ENCODE measurements around the gene PAK2. TPM values are rescaled to one million over a fixed set of nuclear protein-coding genes. Genes with fewer than 3 reads are reported as not detected.

The PAK2 gene
- total RNA-seq, 1 donor from 2014 or later: 52.1 TPM

DNA sequence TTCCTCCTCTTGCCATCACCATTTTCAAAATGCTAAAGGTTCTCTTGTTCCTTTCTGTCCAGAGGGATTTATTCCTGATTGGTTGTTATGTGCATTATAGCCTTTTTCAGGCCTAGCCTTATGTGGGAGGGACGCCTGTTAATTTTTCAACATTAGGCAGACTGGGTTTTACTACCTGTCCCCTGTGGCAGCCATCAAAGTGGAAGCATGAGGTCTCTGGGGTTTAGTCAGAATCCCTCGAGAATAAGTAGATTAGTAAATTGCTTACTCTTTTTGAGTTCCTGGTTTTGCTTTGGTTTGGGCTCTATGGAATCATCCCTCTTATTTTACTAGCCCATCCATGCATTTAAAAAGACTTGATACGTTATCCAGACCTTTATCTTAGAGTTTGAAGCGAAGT is 32.4 kb downstream of the PAK2 start:
- H3K4me3 ChIP-seq (ENCODE audit: low read depth, low read length): no peak overlapping the region
- TF ChIP-seq, protein P1, sequence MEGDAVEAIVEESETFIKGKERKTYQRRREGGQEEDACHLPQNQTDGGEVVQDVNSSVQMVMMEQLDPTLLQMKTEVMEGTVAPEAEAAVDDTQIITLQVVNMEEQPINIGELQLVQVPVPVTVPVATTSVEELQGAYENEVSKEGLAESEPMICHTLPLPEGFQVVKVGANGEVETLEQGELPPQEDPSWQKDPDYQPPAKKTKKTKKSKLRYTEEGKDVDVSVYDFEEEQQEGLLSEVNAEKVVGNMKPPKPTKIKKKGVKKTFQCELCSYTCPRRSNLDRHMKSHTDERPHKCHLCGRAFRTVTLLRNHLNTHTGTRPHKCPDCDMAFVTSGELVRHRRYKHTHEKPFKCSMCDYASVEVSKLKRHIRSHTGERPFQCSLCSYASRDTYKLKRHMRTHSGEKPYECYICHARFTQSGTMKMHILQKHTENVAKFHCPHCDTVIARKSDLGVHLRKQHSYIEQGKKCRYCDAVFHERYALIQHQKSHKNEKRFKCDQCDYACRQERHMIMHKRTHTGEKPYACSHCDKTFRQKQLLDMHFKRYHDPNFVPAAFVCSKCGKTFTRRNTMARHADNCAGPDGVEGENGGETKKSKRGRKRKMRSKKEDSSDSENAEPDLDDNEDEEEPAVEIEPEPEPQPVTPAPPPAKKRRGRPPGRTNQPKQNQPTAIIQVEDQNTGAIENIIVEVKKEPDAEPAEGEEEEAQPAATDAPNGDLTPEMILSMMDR (conservative IDR thresholded peaks at IDR 0.05; ENCODE audit: low read depth, low read length): no peak
- no peak for DNase-seq (ENCODE audit: low read depth)

DNA sequence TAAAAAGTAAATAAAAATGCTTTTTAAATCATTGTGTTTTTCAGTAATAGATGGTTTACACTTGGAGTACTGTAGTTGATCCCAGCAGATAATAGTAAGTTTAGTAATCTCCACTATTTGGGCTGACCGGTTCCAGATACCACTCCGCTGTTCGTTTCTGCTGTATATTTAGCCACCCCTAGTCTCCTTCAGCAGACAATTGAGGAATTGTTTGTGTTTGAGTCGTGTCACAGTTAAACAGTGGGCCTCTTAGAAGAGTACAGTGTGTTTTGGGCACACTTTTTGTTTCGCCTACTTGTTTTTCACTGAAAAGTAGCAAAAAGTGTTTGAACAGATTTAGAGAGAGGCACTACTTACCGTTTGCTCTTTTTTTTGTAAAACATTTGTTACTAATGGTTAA is 33.2 kb downstream of the PAK2 start:
- no peak for DNase-seq (ENCODE audit: low read depth)
- TF ChIP-seq, protein P1 (conservative IDR thresholded peaks at IDR 0.05; ENCODE audit: low read depth, low read length): no peak
- no peak overlapping the region for H3K4me3 ChIP-seq (ENCODE audit: low read depth, low read length)

DNA sequence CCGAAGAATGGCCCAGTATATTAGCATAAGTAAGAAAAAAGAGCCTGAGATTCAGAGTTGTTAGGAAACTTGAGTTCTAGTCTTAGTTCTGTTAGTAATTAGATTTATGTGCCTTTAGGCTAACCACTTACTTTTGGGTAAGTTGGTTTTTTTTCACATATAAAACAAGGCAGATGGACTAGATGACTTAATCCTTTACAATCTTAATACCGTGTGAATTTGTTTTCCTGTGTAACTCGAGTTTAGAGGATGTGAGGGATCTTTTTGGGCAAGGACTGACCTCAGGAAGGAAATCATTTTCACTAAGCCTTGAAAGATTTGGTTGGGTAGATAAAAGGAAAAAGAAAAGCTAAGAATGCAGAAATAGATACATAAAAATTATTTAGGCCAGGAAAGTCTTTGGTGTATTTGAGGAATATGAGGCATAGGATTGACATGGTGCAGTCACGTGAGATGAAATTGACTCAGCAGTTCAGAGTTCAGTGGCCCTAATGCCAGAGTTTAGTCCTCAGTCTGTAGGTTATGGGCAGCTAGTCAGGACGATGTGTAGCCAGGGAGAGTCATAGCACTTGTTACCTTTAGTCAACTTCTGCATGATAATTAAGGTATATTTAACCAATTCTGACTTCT is 34.6 kb downstream of the PAK2 start:
- no peak overlapping the region for H3K4me3 ChIP-seq (ENCODE audit: low read depth, low read length)
- TF ChIP-seq, protein P1 (conservative IDR thresholded peaks at IDR 0.05; ENCODE audit: low read depth, low read length): no peak
- DNase-seq (ENCODE audit: low read depth): peak; percentile 47

DNA sequence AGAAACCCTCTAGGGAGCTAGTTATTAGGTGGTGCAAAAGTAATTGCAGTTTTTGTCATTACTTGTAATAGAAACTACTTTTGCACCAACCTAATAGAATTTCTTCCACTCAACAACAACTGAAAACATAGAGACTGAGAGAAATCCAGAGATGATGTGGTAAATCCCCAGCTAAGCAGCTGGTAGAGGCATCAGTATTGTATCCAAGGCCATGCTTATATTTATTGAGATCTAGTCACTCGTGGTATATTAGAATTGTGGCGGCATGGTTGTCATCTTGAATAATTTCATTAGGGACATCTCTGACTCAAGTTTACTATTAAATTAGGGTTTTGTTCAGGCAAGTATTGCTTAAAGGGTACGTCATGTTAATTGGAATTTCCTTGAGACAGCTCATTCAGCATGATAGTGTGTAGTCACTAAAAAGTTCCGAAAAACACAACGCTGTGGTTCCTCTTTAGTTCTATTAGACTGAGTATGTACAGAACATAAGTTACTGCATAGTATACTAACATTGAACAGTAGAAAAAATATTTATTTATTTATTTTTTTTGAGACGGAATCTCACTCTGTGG is 35.3 kb downstream of the PAK2 start:
- DNase-seq (ENCODE audit: low read depth): no peak
- TF ChIP-seq, protein P1 (conservative IDR thresholded peaks at IDR 0.05; ENCODE audit: low read depth, low read length): no peak
- H3K4me3 ChIP-seq (ENCODE audit: low read depth, low read length): no peak overlapping the region

DNA sequence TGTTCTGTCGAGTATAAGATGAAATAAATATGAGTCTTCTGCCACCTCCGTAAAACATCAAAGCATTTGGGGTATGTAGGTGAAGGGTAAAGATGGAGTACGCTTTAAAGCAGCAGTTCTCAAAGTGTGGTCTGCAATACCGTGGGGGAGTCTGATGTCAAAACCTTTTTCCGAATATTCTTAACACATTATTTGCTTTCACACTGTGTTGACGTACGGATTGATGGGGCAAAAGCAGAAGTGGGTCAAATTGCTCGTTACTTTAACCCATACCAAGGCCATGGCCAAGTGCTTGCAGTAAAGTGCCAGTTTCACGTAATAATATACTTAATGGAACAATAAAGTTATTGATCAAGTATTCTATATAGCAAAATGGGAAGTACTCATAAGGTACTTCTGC is 36.3 kb downstream of the PAK2 start:
- DNase-seq (ENCODE audit: low read depth): no peak
- TF ChIP-seq, protein P1 (conservative IDR thresholded peaks at IDR 0.05; ENCODE audit: low read depth, low read length): no peak
- H3K4me3 ChIP-seq (ENCODE audit: low read depth, low read length): no peak overlapping the region

DNA sequence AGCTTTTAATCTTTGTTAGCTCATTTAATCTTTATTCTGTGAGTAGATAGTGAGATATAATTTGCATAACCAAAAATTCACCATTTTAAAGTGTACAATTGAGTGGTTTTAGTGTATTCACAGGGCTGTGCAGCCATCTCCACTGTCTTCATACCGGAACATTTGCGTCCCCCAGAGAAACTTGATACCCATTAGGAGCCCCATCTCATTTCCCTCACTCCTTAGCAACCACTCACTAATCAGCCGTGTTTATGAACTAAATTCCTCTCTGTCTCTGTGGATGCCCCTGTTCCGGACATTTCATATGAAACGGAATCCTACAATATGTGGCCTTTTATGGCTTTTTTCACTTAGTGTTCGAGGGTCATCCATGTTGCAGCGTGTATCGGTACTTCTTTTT is 38.2 kb downstream of the PAK2 start:
- DNase-seq (ENCODE audit: low read depth): no peak
- no peak overlapping the region for H3K4me3 ChIP-seq (ENCODE audit: low read depth, low read length)
- TF ChIP-seq, protein P1 (conservative IDR thresholded peaks at IDR 0.05; ENCODE audit: low read depth, low read length): no peak

DNA sequence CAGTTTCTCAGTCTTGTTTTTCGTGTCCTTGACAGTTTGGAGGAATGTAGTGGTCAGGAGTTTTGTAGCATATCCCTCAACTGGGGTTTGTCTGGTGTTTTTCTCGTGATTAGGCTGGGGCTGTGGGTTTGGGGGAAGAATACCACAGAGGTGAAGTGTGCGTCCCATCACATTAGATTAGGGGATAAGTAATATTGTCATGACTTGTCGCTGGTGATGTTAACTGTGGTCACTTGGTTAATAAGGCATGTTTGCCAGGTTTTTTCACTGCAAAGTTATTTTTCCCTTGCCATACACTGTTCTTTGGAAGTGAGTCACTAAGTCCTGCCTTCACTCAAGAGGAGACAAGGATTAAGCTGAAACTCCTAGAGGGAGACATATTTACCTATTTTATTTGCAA is 39.1 kb downstream of the PAK2 start:
- DNase-seq (ENCODE audit: low read depth): peak; percentile 44
- TF ChIP-seq, protein P1 (conservative IDR thresholded peaks at IDR 0.05; ENCODE audit: low read depth, low read length): no peak
- H3K4me3 ChIP-seq (ENCODE audit: low read depth, low read length): no peak overlapping the region

Measured in epithelial cell of proximal tubule (primary cell).